ENCODE measurements around the gene SPRR1A.

DNA sequence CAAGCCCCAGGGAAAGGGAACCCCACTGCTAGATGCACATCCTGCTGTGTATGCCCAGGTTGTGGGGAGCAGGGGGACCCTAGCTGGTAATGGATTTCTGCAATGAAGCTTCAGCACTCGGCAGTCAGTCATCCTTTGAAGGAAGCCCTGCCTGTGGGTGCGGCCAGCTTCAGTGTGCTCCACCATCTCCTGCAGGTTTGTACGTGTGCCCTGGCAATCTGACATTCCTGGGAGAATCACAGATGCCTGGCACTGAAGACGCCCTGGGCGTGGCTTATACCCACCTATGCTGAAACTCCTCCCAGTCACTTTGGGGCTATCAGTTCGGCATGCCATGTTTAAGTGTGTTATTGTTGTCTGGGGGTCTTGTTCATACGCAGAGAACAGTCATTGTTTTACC lies 30.1 kb upstream of the SPRR1A start:
- TF ChIP-seq, protein P1, sequence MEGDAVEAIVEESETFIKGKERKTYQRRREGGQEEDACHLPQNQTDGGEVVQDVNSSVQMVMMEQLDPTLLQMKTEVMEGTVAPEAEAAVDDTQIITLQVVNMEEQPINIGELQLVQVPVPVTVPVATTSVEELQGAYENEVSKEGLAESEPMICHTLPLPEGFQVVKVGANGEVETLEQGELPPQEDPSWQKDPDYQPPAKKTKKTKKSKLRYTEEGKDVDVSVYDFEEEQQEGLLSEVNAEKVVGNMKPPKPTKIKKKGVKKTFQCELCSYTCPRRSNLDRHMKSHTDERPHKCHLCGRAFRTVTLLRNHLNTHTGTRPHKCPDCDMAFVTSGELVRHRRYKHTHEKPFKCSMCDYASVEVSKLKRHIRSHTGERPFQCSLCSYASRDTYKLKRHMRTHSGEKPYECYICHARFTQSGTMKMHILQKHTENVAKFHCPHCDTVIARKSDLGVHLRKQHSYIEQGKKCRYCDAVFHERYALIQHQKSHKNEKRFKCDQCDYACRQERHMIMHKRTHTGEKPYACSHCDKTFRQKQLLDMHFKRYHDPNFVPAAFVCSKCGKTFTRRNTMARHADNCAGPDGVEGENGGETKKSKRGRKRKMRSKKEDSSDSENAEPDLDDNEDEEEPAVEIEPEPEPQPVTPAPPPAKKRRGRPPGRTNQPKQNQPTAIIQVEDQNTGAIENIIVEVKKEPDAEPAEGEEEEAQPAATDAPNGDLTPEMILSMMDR (IDR thresholded peaks at IDR 0.05; ENCODE audit: low read length): no peak
- no peak for TF ChIP-seq EZH2 (IDR thresholded peaks at IDR 0.05; ENCODE audit: borderline replicate concordance, low read length)

All from OCI-LY1 (cell line).